ENCODE data around the gene ZKSCAN3.
"Not testable (repeated sequence)": the region's sequence is repeated elsewhere in the genome, so short reads cannot be mapped to it uniquely, and the experiment has no call there.

ZKSCAN3 gene

GRCh38 chr6:28349892-28350737 is at the start of gene ZKSCAN3:
ZKSCAN3 (plus strand) TSS chr6:28349947; CDS start chr6:28359587, 9,640 bp downstream.
- peak; percentile 89 for DNase-seq

- no peak for DNase-seq
Observed at GRCh38 chr6:28303570-28303969, 46.2 kb upstream of the ZKSCAN3 start.

DNA sequence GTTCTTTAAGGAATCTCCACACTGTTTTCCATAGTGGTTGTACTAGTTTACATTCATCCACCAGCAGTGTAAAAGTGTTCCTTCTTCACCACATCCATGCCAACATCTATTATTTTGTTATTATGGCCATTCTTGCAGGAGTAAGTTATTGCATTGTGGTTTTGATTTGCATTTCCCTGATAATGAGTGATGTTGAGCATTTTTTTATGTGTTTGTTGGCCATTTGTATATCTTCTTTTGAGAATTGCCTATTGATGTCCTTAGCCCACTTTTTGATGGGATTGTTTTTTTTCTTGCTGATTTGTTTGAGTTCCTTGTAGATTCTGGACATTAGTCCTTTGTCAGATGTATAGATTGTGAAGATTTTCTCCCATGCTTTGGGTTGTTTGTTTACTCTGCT is 43.4 kb upstream of the ZKSCAN3 start:
- DNase-seq: not testable (repeated sequence)

GRCh38 chr6:28311139-28311823 is 38.5 kb upstream of the ZKSCAN3 start:
- DNase-seq: no peak

- no peak for DNase-seq
Observed at GRCh38 chr6:28312939-28313338, 36.8 kb upstream of the ZKSCAN3 start.

DNA sequence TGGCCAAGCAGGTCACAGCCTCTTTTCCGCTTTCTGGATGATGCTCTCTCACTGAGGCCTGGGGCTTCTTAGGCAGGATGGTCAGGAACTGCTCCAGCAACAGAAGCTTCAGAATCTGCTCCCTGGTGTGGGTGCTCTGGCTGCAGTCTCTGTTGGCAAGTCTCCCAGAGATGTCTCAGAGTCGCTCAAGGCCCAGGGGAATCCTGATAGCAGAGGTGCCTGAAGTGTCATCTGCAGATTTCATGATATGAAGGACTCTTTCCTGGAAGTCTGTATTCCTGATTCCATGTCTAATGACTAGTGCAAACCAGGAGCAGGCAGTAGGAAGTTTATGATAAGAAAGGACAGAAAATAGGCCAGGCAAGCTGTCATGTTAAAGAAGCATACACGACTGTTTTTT is 34.1 kb upstream of the ZKSCAN3 start:
- no peak for DNase-seq

GRCh38 chr6:28317866-28318265 is 31.9 kb upstream of the ZKSCAN3 start:
- DNase-seq: not testable (repeated sequence)

DNA sequence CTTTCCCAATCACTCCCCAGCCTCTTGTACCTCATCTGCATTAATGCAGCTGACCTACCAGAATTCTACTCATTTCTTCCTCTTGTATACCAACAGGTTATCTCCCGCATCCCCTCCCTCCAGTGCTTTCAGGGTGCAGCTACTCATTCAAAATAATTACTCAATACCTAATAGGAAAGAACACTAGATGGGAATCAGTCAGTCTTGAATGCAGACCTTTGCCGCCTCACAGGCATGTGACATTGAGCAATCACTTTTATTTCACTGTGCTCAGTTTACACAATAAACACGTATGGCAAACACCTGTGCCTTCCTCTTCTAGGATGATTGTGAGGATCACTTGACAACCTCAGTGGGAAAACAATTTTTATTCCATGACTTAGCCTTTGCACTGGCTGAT is 27.1 kb upstream of the ZKSCAN3 start:
- DNase-seq: no peak

DNA sequence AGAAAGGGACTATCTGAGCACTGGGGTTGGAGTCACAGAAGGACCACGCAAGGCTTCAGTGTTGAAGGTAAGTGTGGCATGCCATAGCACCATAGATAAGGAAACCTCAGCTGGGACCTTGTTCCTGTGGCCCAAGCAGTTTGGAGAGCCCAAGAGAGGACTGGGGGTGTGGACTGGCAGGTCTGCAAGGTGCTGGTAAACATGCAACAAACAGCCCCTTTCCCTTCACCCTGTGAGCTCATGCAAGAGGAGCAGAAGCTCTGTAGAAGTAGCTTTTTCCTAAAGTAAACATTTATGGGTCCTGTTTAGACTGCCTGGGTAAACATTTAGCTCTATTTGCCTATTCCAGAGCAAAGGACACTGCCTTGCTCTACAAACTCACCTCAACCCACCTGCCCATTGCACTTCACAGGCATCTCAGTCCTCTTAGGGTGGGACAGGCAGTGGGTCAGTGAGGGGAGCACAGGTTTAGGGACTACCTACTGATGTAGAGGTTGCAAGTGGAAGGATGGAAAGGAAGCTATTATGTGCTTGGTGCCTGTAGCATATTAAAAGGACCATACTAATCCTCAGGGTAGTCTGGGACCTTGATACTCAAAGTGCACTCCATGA is 25.8 kb upstream of the ZKSCAN3 start:
- no peak for DNase-seq

- DNase-seq: no peak
Observed at GRCh38 chr6:28326371-28326948, 23.3 kb upstream of the ZKSCAN3 start.

GRCh38 chr6:28330041-28330440 is 19.7 kb upstream of the ZKSCAN3 start:
- no peak for DNase-seq

- DNase-seq: no peak
Observed at GRCh38 chr6:28333047-28333446, 16.7 kb upstream of the ZKSCAN3 start.

- DNase-seq: no peak
Observed at GRCh38 chr6:28333599-28334018, 16.1 kb upstream of the ZKSCAN3 start.

DNA sequence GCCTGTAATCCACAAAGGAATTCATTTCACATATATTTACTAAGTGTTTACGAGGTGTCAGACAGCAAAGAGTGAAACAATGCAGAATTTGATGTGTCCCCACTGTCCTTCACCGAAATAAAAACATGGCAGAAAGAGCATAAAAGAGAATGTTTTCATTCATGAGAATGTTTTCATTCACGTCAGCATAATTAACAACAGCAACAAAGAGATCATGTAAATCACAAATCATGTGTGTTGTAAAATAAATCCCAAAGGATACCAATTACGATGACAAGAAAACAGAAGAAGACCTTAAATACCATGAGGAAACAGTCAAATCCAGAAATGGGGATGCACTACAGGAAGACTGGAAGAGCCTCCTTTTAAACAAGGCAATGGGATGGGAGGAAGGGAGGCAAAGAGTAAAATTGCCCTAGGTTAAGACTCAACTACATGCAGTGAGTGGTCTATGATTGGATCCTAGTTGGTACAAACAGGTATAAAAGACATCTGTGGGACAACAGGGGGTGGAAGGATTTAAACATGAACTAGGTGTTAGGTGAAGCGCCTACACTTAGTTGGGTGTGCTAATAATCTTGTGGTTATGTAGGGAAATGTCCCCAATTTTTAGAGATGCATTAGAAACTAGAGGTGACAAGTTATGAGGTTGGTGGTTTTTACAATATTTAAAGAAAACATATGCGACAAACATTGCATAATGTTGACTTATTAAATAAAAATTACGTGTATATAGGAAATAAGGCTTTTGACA is 15.3 kb upstream of the ZKSCAN3 start:
- DNase-seq: no peak

- no peak for DNase-seq
Observed at GRCh38 chr6:28335040-28335563, 14.6 kb upstream of the ZKSCAN3 start.

- DNase-seq: peak; percentile 84
Observed at GRCh38 chr6:28335564-28336283, 14.0 kb upstream of the ZKSCAN3 start, which contains the start of gene ZSCAN31. ZSCAN31 (minus strand) TSS chr6:28336148; CDS start chr6:28329683, 6,465 bp downstream.

- DNase-seq: peak; percentile 12
Observed at GRCh38 chr6:28336284-28337120, 13.2 kb upstream of the ZKSCAN3 start.

- no peak for DNase-seq
Observed at GRCh38 chr6:28337121-28337520, 12.6 kb upstream of the ZKSCAN3 start.

DNA sequence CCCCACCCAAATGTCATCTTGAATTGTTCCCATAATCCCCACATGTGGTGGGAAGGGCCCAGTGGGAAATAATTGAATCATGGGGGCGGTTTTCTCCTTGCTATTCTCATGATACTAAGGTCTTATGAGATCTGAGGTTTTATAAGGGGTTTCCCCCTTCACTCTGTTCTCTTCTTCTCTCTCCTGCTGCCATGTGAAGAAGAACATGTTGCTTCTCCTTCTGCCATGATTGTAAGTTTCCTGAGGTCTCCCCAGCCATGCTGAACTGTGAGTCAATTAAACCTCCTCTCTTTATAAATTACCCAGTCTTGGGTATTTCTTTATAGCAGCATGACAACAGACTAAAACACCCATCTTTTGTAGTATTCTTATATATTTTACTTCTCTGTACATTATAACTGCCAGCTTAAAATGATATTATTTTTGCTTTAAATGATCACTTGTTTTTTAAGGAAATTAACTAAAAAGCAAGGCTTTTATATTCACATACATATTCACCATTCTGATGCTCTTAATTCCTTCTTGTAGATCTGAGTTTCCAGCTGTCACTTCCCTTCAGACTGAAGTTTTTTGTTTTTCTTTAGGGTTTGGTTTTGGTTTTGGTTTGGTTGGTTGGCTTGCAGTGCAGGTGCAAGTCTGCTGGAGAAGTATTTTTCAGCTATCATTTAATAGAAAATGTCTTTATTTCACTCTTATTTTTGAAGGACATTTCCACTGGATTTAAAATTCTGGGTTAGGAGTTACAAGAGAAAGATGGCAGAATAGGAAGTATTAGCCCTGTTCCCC is 9.2 kb upstream of the ZKSCAN3 start:
- no peak for DNase-seq

All from stimulated activated CD4-positive, alpha-beta T cell treated with anti-CD3 and anti-CD28 coated beads, Interleukin-1b, Interleukin-23, amount 100 ng/mL, for 48 hours (primary cell).